Stimulated activated CD8-positive, alpha-beta memory T cell treated with anti-CD3 and anti-CD28 coated beads, Interleukin-15, amount 100 ng/mL, for 48 hours (primary cell): ENCODE measurements around the gene OAF.
"Not testable (repeated sequence)": the region's sequence is repeated elsewhere in the genome, so short reads cannot be mapped to it uniquely, and the experiment has no call there.

Source experiments
- DNase-seq, 2 donors: peaks; one replicate each; pipeline ENCODE4 v3.0.0-alpha.2; 2020; ENCODE audit warnings: low read depth in 2 of 2

Gene OAF

DNA sequence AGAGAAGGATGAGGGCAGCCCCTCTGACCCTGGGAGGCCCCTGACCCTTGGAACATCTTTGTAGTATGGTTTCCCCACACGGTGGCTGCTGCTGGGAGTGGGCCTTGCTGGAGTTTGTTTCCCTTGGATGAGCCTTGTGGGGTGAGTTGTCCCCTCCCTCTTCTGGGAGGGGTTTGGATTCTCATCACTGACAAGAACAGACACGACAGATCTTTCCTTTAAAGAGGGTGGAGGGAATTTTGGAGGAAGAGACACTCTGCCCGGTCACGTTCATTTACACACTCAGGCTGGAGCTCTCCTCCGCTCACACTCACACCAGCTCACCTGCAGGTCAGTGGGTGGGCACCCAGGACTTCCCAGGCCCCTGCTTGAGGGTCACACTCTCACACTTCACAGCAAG, 60.8 kb downstream of the OAF start:
- DNase-seq: no peak

GRCh38 chr11:120272303-120272702, 61.5 kb downstream of the OAF start:
- DNase-seq: no peak

GRCh38 chr11:120273432-120273831, 62.6 kb downstream of the OAF start:
- DNase-seq: no peak

- DNase-seq: not testable (repeated sequence)
These were observed 63.1 kb downstream of the OAF start for GRCh38 chr11:120273956-120274355.

DNA sequence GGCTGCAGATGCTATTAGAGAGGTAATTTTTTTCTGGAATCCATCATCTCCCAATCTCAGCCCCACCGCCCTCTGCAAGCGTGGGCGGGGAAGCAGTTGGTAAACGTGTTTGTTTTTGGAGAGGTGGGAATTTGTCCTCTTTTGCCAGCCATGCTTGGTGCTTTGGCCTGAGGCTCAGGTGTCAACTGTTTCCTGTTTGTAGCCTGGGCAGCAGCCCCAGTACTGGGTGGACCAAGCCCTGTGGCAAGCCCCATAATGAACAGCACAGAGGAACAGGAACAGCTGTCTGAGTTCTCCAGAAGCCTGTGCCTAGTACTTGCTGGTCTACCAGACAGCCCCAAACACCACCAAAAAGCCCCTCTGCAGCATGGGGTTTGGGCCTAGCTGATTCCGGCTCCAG, 68.7 kb downstream of the OAF start:
- no peak for DNase-seq
